Fibroblast of pulmonary artery (primary cell): ENCODE results near the gene BICDL1.
"Not testable (repeated sequence)": the region's sequence is repeated elsewhere in the genome, so short reads cannot be mapped to it uniquely, and the experiment has no call there.

Experiments
- DNase-seq: peaks from one replicate; pipeline ENCODE4 v3.0.0-alpha.2; 2010; ENCODE audit warnings: low read depth
- H3K4me3 ChIP-seq: replicated peaks from 2 replicates; pipeline ENCODE4 v1.5.1; 2011; ENCODE audit warnings: low read depth, mild to moderate bottlenecking, control low read depth, low read length, moderate library complexity
- TF ChIP-seq, protein P1 (sequence below): IDR thresholded peaks from 2 replicates; pipeline ENCODE4 v1.5.1; 2011; ENCODE audit warnings: mild to moderate bottlenecking, control low read depth, low read length, inconsistent platforms; ENCODE audit errors: missing control alignments

BICDL1 gene

DNA sequence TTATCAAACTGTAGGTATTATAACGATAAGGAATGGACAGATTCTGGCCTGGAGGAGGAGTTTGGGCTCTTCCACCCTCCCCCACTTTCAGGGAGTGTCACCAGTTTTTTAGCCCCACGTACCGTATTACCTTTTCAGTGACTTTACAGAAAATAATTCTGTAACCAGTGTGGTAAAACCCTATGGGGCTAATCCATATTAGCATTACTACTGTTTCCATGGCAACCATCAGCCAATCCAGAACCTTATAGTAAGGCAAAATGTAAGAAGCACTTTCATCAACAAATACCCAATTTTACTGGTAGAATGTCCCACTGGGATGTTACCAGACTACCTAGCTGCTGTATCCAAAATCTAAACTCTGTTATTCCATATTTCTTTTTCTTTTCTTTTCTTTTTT lies 50.7 kb downstream of the BICDL1 start:
- no peak for DNase-seq
- TF ChIP-seq, protein P1, sequence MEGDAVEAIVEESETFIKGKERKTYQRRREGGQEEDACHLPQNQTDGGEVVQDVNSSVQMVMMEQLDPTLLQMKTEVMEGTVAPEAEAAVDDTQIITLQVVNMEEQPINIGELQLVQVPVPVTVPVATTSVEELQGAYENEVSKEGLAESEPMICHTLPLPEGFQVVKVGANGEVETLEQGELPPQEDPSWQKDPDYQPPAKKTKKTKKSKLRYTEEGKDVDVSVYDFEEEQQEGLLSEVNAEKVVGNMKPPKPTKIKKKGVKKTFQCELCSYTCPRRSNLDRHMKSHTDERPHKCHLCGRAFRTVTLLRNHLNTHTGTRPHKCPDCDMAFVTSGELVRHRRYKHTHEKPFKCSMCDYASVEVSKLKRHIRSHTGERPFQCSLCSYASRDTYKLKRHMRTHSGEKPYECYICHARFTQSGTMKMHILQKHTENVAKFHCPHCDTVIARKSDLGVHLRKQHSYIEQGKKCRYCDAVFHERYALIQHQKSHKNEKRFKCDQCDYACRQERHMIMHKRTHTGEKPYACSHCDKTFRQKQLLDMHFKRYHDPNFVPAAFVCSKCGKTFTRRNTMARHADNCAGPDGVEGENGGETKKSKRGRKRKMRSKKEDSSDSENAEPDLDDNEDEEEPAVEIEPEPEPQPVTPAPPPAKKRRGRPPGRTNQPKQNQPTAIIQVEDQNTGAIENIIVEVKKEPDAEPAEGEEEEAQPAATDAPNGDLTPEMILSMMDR, result no peak
- no peak overlapping the region for H3K4me3 ChIP-seq

DNA sequence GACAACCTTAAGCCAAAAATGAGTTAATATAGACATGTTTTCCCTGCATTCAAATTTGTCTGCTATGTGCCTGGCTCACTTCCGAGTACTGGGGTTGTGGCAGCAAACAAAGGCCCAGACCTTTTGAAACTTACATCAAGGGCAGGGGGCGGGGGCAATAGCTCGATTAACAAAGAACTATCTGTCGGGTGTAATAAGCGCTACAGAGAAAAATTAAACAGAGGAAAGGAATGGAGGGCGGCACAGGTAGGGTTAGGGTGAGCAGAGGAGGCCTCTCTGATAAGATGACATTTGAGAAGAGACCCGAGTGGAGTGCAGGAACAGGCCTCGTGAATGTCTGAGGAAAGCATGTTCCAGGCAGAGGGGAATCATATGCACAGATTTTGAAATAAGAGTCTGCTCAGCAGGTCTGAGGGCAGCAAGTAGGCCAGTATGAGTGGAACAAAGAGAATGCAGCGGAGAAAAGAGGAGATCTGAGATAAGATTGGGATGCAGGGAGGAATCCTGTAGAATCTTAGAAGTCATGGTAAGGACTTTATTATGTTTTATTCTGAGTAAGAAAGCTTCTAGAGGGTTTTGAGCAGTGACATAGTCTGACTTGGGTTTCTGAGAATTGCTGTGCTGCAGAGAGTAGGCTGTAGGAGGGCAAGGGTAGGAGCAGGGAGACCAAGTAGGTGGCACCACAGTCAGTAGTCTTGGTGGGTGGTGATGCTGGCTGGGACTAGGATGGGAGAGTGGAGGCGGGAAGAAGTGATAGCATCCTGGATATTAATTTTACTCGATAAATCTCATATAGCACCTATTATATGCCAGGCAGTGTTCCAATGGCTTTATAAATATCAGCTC lies 52.6 kb downstream of the BICDL1 start:
- no peak overlapping the region for H3K4me3 ChIP-seq
- no peak for DNase-seq
- TF ChIP-seq, protein P1, result no peak

DNA sequence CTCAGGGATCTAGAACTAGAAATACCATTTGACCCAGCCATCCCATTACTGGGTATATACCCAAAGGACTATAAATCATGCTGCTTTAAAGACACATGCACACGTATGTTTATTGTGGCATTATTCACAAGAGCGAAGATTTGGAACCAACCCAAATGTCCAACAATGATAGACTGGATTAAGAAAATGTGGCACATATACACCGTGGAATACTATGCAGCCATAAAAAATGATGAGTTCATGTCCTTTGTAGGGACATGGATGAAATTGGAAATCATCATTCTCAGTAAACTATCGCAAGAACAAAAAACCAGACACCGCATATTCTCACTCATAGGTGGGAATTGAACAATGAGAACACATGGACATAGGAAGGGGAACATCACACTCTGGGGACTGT lies 56.3 kb downstream of the BICDL1 start:
- DNase-seq, result not testable (repeated sequence)

DNA sequence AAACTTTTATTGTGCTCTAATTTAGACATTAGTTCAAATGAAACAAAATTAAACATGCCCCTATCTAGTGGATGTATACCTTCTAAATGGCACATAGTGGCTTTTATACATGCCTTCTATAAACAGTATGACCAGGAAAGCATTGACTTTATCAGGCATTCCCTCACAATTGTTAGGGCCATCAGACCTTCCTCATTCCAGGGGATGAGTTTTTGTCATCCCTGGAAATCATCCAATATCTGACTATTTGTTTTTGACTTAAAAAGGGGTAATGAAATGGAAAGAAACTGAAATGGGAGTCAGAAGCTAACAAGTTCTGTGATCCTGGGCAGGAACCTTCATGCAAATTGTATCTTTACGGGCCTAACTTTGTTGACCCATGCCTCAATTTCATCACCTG lies 58.0 kb downstream of the BICDL1 start:
- no peak for DNase-seq

More for the DNA sequence above, 56.3 kb downstream of the BICDL1 start:
- not testable (repeated sequence) for H3K4me3 ChIP-seq

DNA sequence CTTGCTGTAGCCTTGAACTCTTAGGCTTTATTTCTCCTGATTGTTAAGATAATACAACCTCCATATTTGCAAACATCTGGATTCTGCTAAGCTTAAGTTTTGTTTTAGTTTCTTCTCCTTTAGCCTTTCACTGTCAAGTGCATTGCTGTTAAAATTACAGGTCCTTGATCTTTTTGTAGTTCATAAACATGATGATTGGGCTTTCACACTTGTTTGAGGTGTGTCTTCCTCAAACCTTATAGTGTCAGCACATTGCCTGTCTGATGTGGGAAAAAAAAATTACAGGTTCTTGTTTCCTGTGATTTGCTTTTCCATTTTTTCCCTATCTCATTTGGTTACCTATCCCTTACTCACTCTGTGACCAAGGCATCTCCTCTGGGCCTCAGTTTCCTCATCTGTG lies 59.2 kb downstream of the BICDL1 start:
- no peak overlapping the region for H3K4me3 ChIP-seq
- DNase-seq, result no peak
- TF ChIP-seq, protein P1, result no peak

More for the DNA sequence above, 58.0 kb downstream of the BICDL1 start:
- no peak overlapping the region for H3K4me3 ChIP-seq
- TF ChIP-seq, protein P1, result no peak

DNA sequence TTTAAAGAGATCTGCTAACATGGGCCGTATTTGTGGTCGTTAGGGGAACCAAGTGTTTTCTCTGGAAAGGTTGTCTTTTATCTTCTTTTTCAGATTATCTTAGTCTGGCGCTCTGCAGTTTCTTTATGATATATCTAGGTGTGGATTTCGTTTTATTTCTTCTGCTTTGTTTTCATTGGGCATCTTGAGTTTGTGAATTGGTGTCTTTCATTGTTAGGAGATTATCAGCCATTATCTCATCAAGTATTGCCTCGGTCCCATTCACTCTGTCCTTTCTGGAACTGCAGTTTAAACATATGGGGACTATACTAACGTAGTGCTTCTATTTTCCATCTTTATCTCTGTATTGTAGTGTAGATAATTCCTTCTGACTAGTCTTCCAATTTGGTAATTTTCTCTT lies 60.4 kb downstream of the BICDL1 start:
- H3K4me3 ChIP-seq, result no peak overlapping the region
- no peak for DNase-seq
- TF ChIP-seq, protein P1, result no peak

DNA sequence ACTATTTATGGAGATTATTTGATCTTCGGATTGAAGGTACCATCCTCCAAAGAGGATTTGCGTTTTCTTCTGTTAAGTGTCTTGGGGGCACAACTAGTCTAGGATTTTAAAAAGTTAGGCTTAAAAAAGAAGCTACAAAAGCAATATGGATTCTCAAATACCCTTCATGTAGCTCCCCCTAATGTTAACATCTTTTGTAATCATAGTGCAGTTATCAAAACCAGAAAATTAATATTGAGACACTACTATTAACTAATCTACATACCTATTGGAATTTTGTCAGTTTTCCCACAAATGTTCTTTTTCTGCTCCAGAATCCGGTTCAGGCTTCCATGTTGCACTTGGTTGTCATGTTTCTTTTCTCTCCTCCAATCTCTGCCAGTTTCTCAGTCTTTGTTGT lies 62.5 kb downstream of the BICDL1 start:
- TF ChIP-seq, protein P1, result no peak
- no peak for DNase-seq
- H3K4me3 ChIP-seq, result no peak overlapping the region
